GM10248 (cell line): ENCODE measurements around the gene NAPEPLD.
"Not testable (repeated sequence)": the region's sequence is repeated elsewhere in the genome, so short reads cannot be mapped to it uniquely, and the experiment has no call there.

Experiments
- CTCF ChIA-PET: fragments of 300-600 bp; sonication (Branson Sonifier 250); formaldehyde crosslinking; extraction: SDS; loops from one replicate; lab custom pipeline; 2021; ENCODE audit warnings: antibody characterized with exemption; lab: Yijun Ruan, JAX
- POLR2A ChIA-PET: fragments of 350-650 bp; sonication (Branson Sonifier 250); formaldehyde crosslinking; extraction: SDS; loops from one replicate; lab custom pipeline; 2020; ENCODE audit warnings: antibody characterized with exemption; lab: Yijun Ruan, JAX
- DNase-seq: peaks from one replicate; pipeline ENCODE4 v3.0.0; 2012; ENCODE audit errors: extremely low spot score
- CTCF ChIP-seq: IDR thresholded peaks from 2 replicates; pipeline ENCODE4 v1.5.1; 2012; ENCODE audit warnings: mild to moderate bottlenecking, low read depth; ENCODE audit errors: extremely low read depth, missing control alignments, control extremely low read depth

NAPEPLD gene

GRCh38 chr7:103063895-103064294 is 85.0 kb downstream of the NAPEPLD start:
- no peak for TF ChIP-seq CTCF
- CTCF ChIA-PET, result no interaction called here

DNA sequence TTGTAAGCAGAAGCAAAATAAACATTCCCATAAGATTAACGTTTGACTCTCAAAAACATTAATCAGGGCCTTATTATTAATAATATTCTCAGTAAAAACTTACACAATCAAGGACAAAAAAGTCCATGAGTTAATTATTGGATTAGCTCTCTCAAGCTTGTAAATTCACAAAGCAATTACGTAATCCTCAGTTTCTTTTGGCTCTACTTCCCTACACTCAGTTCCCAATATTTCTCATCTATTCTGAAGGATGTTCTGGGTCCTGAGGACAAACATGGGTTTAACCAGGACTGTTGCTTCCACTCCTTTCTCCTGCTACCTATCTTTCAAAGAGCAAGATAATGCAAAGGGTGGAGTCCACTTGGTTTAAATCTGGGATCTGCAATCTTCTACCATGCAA is 89.4 kb downstream of the NAPEPLD start:
- CTCF ChIA-PET, result interaction anchor here (1.1 to 5.6 kb wide), 5 partner anchors 9 to 25 kb away, joined by 3 to 62 read pairs (median 8); partner anchors contain the start of genes ARMC10 and FBXL13
- DNase-seq, result no peak
- POLR2A ChIA-PET, result no interaction called here
- no peak for TF ChIP-seq CTCF

More at GRCh38 chr7:103063895-103064294, 85.0 kb downstream of the NAPEPLD start:
- no peak for DNase-seq
- POLR2A ChIA-PET, result no interaction called here

- CTCF ChIA-PET, result interaction anchor here (1.1 to 5.6 kb wide), 4 partner anchors 9 to 26 kb away, joined by 3 to 62 read pairs (median 10); partner anchors contain the start of genes ARMC10 and FBXL13
- POLR2A ChIA-PET, result no interaction called here
- TF ChIP-seq CTCF, result no peak
- DNase-seq, result no peak
These were observed 90.8 kb downstream of the NAPEPLD start for GRCh38 chr7:103058122-103058521.

DNA sequence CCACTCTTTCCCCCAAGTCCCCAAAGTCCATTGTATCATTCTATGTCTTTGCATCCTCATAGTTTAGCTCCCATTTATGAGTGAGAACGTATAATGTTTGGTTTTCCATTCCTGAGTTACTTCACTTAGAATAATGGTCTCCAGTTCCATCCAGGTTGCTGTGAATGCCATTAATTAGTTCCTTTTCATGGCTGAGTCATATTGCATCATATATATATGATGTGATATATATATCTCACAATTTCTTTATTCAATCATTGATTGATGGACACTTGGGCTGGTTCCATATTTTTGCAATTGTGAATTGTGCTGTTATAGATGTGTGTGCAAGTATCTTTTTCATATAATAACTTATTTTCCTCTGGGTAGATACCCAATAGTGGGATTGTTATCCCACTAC is 92.9 kb downstream of the NAPEPLD start:
- DNase-seq, POLR2A ChIA-PET, CTCF ChIA-PET: not testable (repeated sequence)

- CTCF ChIA-PET, result interaction anchor here (0.9 to 1.5 kb wide), 2 partner anchors 11 to 15 kb away, joined by 4 to 7 read pairs; no protein-coding TSS in a partner anchor
- POLR2A ChIA-PET, result no interaction called here
These were observed 97.4 kb downstream of the NAPEPLD start for GRCh38 chr7:103051519-103051918.

More at GRCh38 chr7:103051519-103051918, 97.4 kb downstream of the NAPEPLD start:
- TF ChIP-seq CTCF, result no peak
- DNase-seq, result no peak
